GM18508 (cell line): ENCODE measurements around the gene SAMD1.
"Not testable (repeated sequence)": the region's sequence is repeated elsewhere in the genome, so short reads cannot be mapped to it uniquely, and the experiment has no call there.

Experiments used
- ATAC-seq: cut with Tn5 transposase; IDR thresholded peaks from one replicate; pipeline ENCODE4 v1.9.1; 2021; ENCODE audit warnings: moderate number of reproducible peaks; ENCODE audit not compliant: insufficient read depth, unreplicated experiment

Gene SAMD1

DNA sequence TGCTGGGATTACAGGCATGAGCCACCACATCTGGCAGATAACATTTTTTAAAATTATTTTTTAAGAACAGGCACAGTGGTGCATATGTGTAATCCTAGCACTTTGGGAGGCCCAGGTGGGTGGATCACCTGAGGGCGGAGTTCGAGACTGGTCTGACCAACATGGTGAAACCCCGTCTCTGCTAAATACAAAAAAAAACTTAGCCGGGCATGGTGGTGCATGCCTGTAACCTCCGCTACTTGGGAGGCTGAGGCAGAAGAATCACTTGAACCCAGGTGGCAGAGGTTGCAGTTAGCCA is 28.0 kb downstream of the SAMD1 start:
- ATAC-seq: no peak

DNA sequence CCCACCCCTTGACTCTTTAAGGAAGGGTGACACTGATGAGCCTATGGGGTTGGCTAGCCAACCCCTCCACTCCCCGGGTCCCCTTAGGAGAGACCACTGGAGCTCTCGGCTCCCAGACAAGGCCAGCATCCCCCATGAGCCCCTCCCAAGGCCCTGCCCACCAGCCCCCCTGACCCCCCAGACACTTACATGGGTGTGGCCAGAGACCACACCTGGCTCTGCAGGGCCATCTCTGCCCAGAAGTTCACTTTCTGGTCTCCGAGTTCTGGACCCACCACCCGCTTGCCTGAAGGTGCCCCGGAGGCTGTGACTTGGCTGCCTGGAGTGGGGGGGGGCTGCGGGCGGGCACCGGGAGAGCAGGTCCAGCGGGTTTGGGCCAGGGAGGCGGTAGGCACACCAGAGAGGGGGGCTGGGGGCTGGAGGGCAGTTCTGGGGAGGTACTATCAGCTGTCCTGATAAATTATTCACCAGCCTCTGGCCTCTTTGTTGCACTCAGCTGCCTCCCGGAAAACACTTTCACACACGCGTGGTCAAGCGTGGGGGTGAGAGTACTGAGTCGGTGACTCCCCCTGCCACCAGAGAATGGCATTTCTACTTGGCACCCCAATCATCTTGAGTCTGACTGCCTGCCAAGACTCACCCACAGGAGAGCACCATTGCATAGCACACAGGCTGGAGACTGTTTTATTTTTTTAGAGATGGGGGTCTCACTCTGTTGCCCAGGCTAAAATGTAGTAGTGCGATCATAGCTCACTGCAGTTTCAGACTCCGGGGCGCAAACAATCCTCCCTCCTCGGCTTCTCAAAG is 28.6 kb downstream of the SAMD1 start, which contains the start of gene PALM3:
Gene PALM3, minus strand, starts transcription at position 326 of the 807 bp plus-strand sequence. Its CDS starts 96 bp downstream, at position 230.
- no peak for ATAC-seq

DNA sequence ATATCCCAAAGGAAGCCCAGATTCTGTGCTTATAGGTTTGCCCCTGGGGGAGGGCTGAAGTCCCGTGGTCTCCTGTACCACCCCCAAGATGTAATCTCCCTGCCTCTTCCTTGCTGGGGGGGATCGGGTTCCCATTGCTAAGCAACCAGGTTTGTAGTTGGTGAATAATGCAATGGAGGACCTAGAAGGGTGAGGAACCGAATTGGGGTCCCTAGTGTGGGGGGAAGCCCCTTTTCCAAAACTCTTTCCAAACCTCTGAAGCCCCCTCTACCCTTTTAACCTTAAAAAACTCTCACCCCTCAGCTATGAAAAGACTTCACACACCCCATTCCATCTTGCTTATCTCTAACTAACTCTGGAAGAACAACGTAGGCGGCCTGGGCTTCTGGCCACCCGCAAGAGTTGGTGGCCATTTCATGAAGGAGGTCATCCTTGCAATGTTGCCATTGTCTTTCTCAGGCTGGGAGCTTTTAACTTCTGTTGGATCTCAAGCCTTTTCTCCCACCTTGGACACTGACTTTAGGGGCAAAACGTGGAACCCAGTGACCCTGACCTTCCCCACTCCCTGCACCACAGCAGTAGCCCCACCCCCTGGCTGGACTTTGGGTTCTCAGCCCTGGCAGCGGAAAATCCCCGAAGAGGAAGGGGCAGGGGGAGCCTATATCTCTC is 29.3 kb downstream of the SAMD1 start:
- no peak for ATAC-seq

- no peak for ATAC-seq
These were observed 30.8 kb downstream of the SAMD1 start for GRCh38 chr19:14059652-14060155.

DNA sequence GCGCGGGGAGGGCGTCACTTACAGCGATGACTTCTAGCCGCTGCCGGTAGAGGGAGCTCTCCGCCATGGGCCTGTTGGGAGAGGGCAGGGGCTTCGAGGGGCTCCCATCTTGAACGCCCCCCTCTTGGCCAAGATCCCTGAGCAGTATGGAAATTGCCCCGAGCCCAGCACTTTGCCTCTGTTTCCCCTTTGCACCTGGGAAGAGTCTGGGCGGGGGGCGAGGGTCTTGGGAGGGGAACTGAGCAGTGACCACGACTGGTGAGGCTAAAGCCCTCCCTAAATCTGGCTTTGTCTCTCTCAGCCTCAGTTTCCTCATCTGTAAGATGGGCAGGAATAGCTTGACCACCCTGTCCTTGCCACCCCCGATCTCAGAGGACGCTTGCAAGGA is 31.5 kb downstream of the SAMD1 start:
- no peak for ATAC-seq

GRCh38 chr19:14058182-14059092 is 32.1 kb downstream of the SAMD1 start:
- no peak for ATAC-seq

DNA sequence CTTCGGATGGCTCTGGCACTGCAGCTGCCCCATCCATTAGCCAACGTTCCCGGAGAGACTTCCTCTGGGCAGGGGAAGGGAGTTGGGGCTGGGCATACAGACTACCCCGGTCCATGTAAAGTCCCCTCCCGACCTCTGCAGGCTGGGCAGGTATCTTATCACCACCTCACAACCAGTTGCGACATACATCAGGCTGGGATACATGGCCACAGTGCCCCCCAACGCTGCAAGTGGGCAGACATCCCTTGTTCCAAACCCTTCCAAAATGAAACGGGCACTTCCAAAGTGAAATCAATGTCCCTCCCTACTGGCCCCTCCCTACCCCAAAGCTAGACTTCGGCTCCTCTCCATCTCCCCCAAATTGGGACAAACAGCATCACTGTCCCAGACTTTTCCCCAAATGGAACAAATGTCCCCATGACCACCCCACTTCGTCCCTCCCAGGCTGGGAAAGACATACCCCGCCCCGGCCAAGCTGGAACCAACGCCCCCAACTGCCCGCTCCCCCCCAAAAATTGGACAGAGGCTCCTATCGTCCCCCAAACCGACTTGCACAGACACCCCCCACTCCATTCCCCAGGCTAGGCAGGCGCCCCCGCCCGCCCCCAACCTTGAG is 33.7 kb downstream of the SAMD1 start:
- ATAC-seq: no peak

DNA sequence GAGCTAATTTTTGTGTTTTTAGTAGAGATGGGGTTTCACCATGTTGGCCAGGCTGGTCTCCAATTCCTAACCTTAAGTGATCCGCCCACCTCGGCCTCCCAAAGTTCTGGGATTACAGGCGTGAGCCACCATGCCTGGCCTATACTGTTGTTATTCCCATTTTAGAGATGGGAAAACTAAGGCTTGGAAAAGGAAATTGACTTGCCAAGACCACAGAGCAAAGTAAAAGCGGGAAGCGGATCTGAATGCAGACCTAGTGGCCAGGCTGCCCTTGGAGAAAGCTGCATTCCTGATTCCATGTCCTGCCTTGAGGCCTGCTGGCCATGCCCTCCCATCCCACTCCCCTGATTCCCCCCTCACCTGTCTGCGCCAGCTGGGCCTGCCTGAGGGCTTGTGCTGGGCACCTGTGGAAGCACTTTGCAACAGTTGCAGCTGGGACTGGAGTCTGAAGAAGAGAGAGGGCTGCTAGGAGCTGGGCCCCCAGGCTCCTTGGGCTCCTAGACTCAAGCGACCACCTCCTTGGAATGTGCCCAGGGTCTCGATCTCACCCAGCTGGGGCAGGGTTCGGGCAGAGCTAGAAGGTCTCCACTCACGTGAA is 34.4 kb downstream of the SAMD1 start:
- no peak for ATAC-seq

GRCh38 chr19:14055396-14055795 is 35.2 kb downstream of the SAMD1 start:
- ATAC-seq: no peak

DNA sequence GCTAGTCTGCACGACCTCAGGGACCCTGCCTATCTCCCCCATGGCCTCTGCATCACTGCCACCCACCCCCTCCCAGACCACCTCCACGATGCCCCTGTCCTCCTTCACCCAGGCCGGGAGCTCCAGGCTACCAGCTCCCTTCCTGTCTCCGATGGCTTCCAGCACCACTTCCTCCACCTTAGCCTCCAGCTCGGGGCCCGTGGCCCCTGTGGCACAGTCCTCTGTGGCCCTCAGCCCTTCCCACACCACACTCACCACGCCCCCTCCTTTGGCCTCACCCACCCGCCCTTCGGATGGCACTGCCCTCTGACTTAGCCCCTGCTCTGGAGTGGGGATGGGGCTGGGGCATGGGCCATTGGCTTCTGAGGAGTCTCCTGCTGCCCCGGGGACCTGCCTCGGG is 35.8 kb downstream of the SAMD1 start:
- ATAC-seq: no peak

DNA sequence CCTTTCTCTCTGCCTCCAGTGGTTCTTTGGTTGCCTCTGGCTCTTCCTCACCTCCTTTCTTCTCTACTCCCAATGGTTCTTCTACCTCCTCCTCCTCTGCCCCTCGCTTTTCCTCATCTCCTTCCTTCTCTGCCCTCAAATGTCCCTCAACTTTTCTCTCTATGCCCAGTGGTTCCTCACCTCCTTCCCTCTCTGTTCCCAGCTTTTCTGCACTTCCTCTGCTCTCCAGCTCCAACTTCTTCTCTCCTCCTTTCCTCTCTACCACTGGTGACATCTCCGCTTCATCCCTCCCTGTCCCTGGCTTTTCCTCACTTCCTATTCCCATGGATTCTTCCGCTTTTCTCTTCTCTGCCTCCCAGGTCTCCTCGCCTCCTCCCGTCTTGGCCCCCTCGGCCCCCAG is 36.5 kb downstream of the SAMD1 start:
- ATAC-seq: no peak

- no peak for ATAC-seq
These were observed 37.1 kb downstream of the SAMD1 start for GRCh38 chr19:14053500-14053899.

- ATAC-seq: no peak
These were observed 37.5 kb downstream of the SAMD1 start for GRCh38 chr19:14053032-14053431.

GRCh38 chr19:14052470-14052869 is 38.1 kb downstream of the SAMD1 start:
- ATAC-seq: no peak

DNA sequence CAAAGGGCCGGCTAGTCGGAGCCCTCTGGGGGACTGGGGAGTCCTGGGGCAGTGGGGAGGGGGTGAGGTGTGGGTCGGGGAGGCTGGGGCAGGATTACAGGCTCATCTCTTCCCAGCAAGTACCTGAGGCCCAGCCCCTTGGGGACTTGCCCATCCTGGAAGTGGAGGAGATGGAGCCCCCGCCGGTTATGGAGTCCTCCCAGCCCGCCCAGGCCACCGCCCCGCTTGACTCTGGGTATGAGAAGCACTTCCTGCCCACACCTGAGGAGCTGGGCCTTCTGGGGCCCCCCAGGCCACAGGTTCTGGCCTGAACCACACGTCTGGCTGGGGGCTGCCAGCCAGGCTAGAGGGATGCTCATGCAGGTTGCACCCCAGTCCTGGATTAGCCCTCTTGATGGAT is 38.6 kb downstream of the SAMD1 start:
- ATAC-seq: no peak

DNA sequence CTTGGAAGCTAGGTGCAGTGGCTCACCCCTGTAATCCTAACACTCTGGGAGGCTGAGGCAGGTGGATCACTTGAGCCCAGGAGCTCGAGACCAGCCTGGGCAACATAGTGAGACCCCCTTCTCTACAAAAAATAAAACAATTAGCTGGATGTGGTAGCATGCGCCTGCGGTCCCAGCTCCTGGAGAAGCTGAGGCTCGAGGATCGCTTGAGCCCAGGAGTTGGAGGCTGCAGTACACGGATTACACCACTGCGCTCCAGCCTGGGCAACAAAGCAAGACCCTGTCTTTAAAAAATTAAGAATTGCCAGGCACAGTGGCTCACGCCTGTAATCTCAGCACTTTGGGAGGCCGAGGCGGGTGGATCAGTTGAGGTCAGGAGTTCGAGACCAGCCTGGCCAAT is 39.6 kb downstream of the SAMD1 start:
- not testable (repeated sequence) for ATAC-seq

DNA sequence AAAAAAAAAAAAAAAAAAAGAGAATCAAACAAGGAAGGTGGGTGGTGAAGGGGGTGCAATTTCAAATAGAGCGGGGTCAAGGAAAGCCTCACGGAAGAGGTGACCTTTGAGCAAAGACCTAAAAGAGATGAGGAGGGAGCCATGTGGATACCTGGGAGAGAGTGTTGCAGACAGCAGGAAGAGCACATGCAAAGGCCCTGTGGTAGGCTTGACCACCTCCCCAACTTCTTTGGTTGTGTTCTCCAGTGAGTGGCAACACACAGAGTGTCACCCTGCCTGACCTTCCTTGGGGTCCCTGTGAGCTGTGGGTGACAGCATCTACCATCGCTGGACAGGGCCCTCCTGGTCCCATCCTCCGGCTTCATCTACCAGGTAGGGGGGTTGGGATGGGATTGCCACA is 40.0 kb downstream of the SAMD1 start:
- no peak for ATAC-seq

DNA sequence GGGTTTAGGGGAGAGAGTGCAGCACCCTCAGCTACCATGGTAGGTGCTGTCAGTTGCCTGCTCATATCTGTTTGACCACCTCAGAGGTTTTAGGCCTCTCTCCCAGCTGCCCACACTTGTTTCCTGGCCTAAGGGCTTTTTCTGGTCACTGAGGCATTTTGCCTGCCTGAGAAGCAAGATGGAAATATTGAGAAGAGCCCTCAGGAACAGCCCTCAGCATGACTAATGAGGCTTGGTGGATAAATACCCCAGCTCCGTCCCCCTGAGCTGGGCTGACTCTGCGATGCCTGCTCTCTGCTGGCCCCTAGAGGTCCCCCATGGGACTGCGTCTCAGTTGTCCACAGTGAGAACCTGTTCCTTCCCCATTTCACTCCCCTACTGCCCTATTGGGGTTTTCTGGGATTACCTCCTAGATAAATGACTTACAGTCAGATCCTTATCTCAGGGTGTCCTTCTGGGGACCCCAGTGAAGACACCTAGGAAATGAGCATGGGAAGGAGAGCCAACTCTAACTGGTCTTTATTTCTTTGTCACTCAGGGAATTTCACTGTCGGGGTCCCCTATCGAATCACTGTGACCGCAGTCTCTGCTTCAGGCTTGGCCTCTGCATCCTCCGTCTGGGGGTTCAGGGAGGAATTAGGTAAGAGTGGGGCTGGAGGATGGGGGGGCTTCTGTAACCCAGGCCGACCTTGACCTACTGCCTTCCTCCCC is 42.0 kb downstream of the SAMD1 start:
- no peak for ATAC-seq

GRCh38 chr19:14047866-14048265 is 42.7 kb downstream of the SAMD1 start:
- ATAC-seq: not testable (repeated sequence)
